Esophagus squamous epithelium (tissue), 5 donors: ENCODE measurements around the gene HNRNPC. TPM values are rescaled to one million over a fixed set of nuclear protein-coding genes. Genes with fewer than 3 reads are reported as not detected.
A peak's percentile ranks its signal among the peaks of the same experiment; 100 is the strongest.

ENCODE experiments used
- DNase-seq: peaks from one replicate; lab custom pipeline; 2025; lab: John Stamatoyannopoulos, UW
- H3K27ac ChIP-seq, 4 donors: fragments of 200-600 bp; sonication (generic); one replicate each; pipeline ENCODE4 v1.5.1; 2016 to 2019; ENCODE audit warnings: mild to moderate bottlenecking in 1 of 4
- H3K27me3 ChIP-seq, 4 donors: fragments of 200-600 bp; sonication (generic); 1 replicate in 3 of 4; 2 replicates in 1 of 4; pipeline versions ENCODE4 v1.5.1 to v1.6.0; 2017 to 2021; ENCODE audit warnings: antibody characterized with exemption in 1 of 4
- H3K36me3 ChIP-seq, 3 donors: fragments of 200-600 bp; sonication (generic); one replicate each; pipeline ENCODE4 v1.5.1; 2016 to 2019
- H3K4me1 ChIP-seq, 3 donors: fragments of 200-600 bp; sonication (generic); one replicate each; pipeline ENCODE4 v1.5.1; 2017 to 2019
- H3K4me3 ChIP-seq, 4 donors: fragments of 200-600 bp; sonication (generic); 1 replicate in 3 of 4; 2 replicates in 1 of 4; pipeline ENCODE4 v1.5.1; 2016 to 2019; ENCODE audit warnings: mild to moderate bottlenecking in 2 of 4, moderate library complexity in 1 of 4
- H3K9me3 ChIP-seq, 3 donors: fragments of 200-600 bp; sonication (generic); one replicate each; pipeline ENCODE4 v1.5.1; 2016 to 2019
- POLR2A ChIP-seq, 4 donors: fragments of 450-650 bp; IDR thresholded peaks; one replicate each; pipeline ENCODE4 v1.6.1; 2017; ENCODE audit warnings: antibody characterized with exemption in 4 of 4, mild to moderate bottlenecking in 4 of 4, moderate library complexity in 3 of 4
- WGBS, 2 donors: methylation state at CpG; one replicate each; pipeline ENCODE4 v1.1.5; 2018; 5-methylcytosine and 5-hydroxymethylcytosine counted together
- intact Hi-C: fragments of 100-400 bp; cut with DNase I; formaldehyde crosslinking; loops from one replicate; pipeline ENCODE4 v1.15.0; 2022
- total RNA-seq, 4 donors: library from RNA; depleted of rRNA; stranded (reverse); fragments of >200 nt; gene quantifications; one replicate each; pipeline ENCODE4 v1.1.0, GENCODE V29; 2016
- TF ChIP-seq, protein P1 (sequence below), 6 experiments: fragments of 450-650 bp in 4 of 6; fragments of 200-600 bp in 2 of 6; sonication (generic) in 2 of 6; IDR thresholded peaks; one replicate each; pipeline ENCODE4 v1.5.1; 2016 to 2019; ENCODE audit warnings: antibody characterized with exemption in 6 of 6, mild to moderate bottlenecking in 4 of 6, moderate library complexity in 4 of 6
- donor health status: DM: yes; HTN: yes; CAD: no.

HNRNPC gene
- total RNA-seq, 4 donors from 2014 or later = 252 to 651 (median 476) TPM

DNA sequence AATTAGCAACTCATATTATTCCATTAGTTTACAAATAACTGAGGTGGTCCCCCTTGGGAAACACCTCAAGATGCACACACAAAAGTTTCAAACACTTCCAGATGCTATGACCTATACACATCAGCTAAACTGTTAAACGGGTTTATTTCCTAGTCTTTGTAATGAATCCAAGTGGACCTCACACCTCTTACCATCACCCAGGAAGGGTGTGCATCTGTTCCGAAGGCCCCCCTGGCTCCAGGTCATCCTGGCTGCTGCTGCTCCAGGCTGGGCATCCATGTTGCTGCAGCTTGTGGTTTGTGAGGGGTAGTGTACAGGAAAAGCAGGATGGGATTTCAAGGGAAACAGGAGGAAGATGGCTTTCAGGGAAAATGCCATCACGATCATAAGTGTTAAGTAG lies 6.8 kb downstream of the HNRNPC start:
- TF ChIP-seq, protein P1, sequence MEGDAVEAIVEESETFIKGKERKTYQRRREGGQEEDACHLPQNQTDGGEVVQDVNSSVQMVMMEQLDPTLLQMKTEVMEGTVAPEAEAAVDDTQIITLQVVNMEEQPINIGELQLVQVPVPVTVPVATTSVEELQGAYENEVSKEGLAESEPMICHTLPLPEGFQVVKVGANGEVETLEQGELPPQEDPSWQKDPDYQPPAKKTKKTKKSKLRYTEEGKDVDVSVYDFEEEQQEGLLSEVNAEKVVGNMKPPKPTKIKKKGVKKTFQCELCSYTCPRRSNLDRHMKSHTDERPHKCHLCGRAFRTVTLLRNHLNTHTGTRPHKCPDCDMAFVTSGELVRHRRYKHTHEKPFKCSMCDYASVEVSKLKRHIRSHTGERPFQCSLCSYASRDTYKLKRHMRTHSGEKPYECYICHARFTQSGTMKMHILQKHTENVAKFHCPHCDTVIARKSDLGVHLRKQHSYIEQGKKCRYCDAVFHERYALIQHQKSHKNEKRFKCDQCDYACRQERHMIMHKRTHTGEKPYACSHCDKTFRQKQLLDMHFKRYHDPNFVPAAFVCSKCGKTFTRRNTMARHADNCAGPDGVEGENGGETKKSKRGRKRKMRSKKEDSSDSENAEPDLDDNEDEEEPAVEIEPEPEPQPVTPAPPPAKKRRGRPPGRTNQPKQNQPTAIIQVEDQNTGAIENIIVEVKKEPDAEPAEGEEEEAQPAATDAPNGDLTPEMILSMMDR (IDR thresholded peaks at IDR 0.05) = no peak
- TF ChIP-seq POLR2A (IDR thresholded peaks at IDR 0.05) = no peak
- intact Hi-C loops = no loop called here
- peaks cover 4 to 92% (median 7%) of the 10 kb centered on the region in 3 donors for H3K36me3 ChIP-seq
- peak overlapping the region in 1 of 4 donors; percentile 16 for H3K4me3 ChIP-seq
- H3K9me3 ChIP-seq = no peaks in the 10 kb centered on the region
- no peaks in the 10 kb centered on the region for H3K27me3 ChIP-seq
- H3K4me1 ChIP-seq = peaks cover 42 to 97% (median 62%) of the 10 kb centered on the region in 3 donors
- no peak overlapping the region for H3K27ac ChIP-seq
- WGBS, 2 donors = 38 to 41% methylated on average over 3 of the region's 3 CpGs
- no peak for DNase-seq

- intact Hi-C loops = no loop called here
- H3K27ac ChIP-seq = peak overlapping the region in 1 of 4 donors; percentile 11
- 43 to 67% methylated on average over 1 of the region's 1 CpG for WGBS, 2 donors
- H3K36me3 ChIP-seq = peaks cover 4 to 98% (median 7%) of the 10 kb centered on the region in 3 donors
- TF ChIP-seq, protein P1 (IDR thresholded peaks at IDR 0.05) = no peak
- no peak for TF ChIP-seq POLR2A (IDR thresholded peaks at IDR 0.05)
- no peaks in the 10 kb centered on the region for H3K9me3 ChIP-seq
- H3K27me3 ChIP-seq = no peaks in the 10 kb centered on the region
- DNase-seq = no peak
- no peak overlapping the region for H3K4me3 ChIP-seq
- H3K4me1 ChIP-seq = peaks cover 39 to 97% (median 68%) of the 10 kb centered on the region in 3 donors
These were observed 7.4 kb downstream of the HNRNPC start for GRCh38 chr14:21261824-21262223.

- no peaks in the 10 kb centered on the region for H3K27me3 ChIP-seq
- TF ChIP-seq, protein P1 (IDR thresholded peaks at IDR 0.05) = no peak
- no peak for TF ChIP-seq POLR2A (IDR thresholded peaks at IDR 0.05)
- peaks cover 24 to 97% (median 60%) of the 10 kb centered on the region in 3 donors for H3K4me1 ChIP-seq
- H3K9me3 ChIP-seq = no peaks in the 10 kb centered on the region
- H3K4me3 ChIP-seq = no peak overlapping the region
- DNase-seq = no peak
- H3K27ac ChIP-seq = no peak overlapping the region
- intact Hi-C loops = loop anchor here (10.0 kb wide), 1 partner anchor 126 kb away; the partner anchor contains the start of gene SUPT16H
- 68 to 85% methylated on average over 5 of the region's 5 CpGs for WGBS, 2 donors
- peaks cover 4 to 97% (median 7%) of the 10 kb centered on the region in 3 donors for H3K36me3 ChIP-seq
These were observed 10.1 kb downstream of the HNRNPC start for GRCh38 chr14:21258889-21259787.

DNA sequence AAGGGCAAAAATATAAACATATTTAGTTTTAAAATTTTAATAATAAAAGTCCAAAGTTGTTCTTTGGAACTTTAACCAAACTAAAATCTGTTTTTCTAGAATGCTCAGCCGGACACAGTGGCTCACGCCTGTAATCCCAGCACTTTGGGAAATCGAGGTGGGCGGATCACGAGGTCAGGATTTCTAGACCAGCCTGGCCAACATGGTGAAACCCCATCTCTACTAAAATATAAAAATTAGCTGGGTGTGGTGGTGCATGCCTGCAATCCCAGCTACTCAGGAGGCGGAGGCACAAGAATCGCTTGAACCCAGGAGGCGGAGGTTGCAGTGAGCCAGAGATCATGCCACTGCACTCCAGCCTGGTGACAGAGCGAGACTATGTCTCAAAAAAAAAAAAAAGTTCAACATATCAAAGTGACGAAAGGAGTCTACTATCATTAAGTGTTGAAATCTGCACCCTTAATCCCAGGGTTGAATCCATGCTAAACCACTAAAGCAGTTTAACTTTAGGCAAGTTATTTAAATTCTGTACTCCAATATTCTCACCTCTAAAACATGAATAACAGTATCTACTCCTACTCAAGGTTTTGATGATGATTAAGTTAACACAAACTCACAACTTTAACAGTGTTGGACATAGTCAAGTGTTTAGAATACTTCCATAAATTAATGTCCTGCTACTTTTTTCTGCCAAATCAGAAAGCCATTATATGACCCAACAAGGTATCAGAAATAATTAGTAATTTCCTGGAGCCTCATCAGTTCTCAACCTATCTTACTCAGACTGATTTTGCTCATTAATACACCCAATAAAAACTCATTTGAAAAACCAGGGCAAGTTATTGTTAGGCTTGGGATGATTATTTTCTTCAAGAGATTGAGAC lies 11.0 kb downstream of the HNRNPC start:
- peaks cover 16 to 96% (median 51%) of the 10 kb centered on the region in 3 donors for H3K4me1 ChIP-seq
- intact Hi-C loops = loop anchor here (10.0 kb wide), 1 partner anchor 127 kb away; the partner anchor contains the start of gene SUPT16H
- peaks cover 4 to 98% (median 7%) of the 10 kb centered on the region in 3 donors for H3K36me3 ChIP-seq
- no peak overlapping the region for H3K4me3 ChIP-seq
- TF ChIP-seq POLR2A (IDR thresholded peaks at IDR 0.05) = no peak
- TF ChIP-seq, protein P1 (IDR thresholded peaks at IDR 0.05) = no peak
- H3K9me3 ChIP-seq = no peaks in the 10 kb centered on the region
- no peak for DNase-seq
- no peak overlapping the region for H3K27ac ChIP-seq
- no peaks in the 10 kb centered on the region for H3K27me3 ChIP-seq
- WGBS, 2 donors = 70 to 74% methylated on average over 10 of the region's 10 CpGs
